Endothelial cell of umbilical vein (primary cell): ENCODE measurements around the gene CLDN9.

Experiments used
- CTCF ChIP-seq, 2 donors: IDR thresholded peaks; 1 replicate in 1 of 2; 2 replicates in 1 of 2; pipeline ENCODE4 v1.5.1; 2011; ENCODE audit warnings: low read length in 2 of 2, mild to moderate bottlenecking in 2 of 2, moderate library complexity in 2 of 2, control low read depth in 1 of 2, inconsistent platforms in 1 of 2, low read depth in 1 of 2; ENCODE audit not compliant: insufficient read depth in 1 of 2; ENCODE audit errors: extremely low read depth in 1 of 2
- EZH2 ChIP-seq: IDR thresholded peaks from 2 replicates; pipeline ENCODE4 v1.6.1; 2012; ENCODE audit warnings: borderline replicate concordance, low read depth, mild to moderate bottlenecking, moderate library complexity, low read length, inconsistent platforms; ENCODE audit not compliant: severe bottlenecking
- FOS ChIP-seq: IDR thresholded peaks from 2 replicates; pipeline ENCODE4 v1.6.1; 2011; ENCODE audit warnings: mild to moderate bottlenecking, low read length, moderate library complexity, borderline replicate concordance; ENCODE audit not compliant: insufficient read depth
- JUN ChIP-seq: IDR thresholded peaks from 2 replicates; pipeline ENCODE4 v1.6.1; 2011; ENCODE audit warnings: borderline replicate concordance, low read depth; ENCODE audit not compliant: insufficient read length, insufficient read depth
- MYC ChIP-seq: IDR thresholded peaks from one replicate; pipeline ENCODE4 v1.6.1; 2011; ENCODE audit warnings: mild to moderate bottlenecking, low read depth, low read length
- POLR2A ChIP-seq: IDR thresholded peaks from 2 replicates; pipeline ENCODE4 v1.6.1; 2012; ENCODE audit warnings: low read depth, mild to moderate bottlenecking, control low read depth, low read length
- POLR2AphosphoS5 ChIP-seq: IDR thresholded peaks from 2 replicates; pipeline ENCODE4 v1.6.1; 2012; ENCODE audit warnings: low read depth, mild to moderate bottlenecking, control low read depth, low read length, moderate library complexity; ENCODE audit not compliant: insufficient read depth
- TF ChIP-seq, protein P1 (sequence below): IDR thresholded peaks from 2 replicates; pipeline ENCODE4 v1.6.1; 2011; ENCODE audit not compliant: insufficient read depth, insufficient read length

DNA sequence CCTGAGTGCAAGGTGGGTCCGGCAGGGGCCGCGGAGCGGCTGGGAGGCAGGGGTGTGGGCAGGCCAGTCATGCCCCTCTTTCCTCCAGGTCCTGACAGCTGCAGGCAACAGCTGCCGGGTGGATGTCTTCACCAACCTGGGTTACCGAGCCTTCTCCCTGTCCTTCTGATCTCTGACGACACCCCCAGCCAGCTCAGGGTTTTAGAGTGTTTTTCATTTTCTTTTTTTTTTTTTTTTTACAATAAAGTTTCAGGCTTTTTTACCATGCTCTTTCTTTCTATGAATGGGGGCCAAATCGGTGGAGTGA, 14.7 kb downstream of the CLDN9 start:
- TF ChIP-seq POLR2AphosphoS5 (no peak), CTCF (IDR thresholded peaks at IDR 0.05; ENCODE audit: extremely low read depth in 1 of 2, insufficient read depth in 1 of 2, low read depth in 1 of 2, low read length in 2 of 2) (no peak), FOS (no peak), EZH2 (no peak), POLR2A (no peak), JUN (no peak), MYC (no peak)
- TF ChIP-seq, protein P1, sequence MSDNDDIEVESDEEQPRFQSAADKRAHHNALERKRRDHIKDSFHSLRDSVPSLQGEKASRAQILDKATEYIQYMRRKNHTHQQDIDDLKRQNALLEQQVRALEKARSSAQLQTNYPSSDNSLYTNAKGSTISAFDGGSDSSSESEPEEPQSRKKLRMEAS, result no peak
